ENCODE measurements around the gene HIF1AN. TPM values are rescaled to one million over a fixed set of nuclear protein-coding genes. Genes with fewer than 3 reads are reported as not detected.
"Not testable (repeated sequence)": the region's sequence is repeated elsewhere in the genome, so short reads cannot be mapped to it uniquely, and the experiment has no call there.

HIF1AN gene
- total RNA-seq, 1 donor from 2014 or later: 16.9 TPM

GRCh38 chr10:100570506-100570905 is 34.8 kb downstream of the HIF1AN start:
- peak in 1 of 2 donors; percentile 62 for DNase-seq (ENCODE audit: extremely low spot score in 2 of 2)
- H3K36me3 ChIP-seq: no peaks in the 10 kb centered on the region
- TF ChIP-seq CTCF (IDR thresholded peaks at IDR 0.05): no peak
- TF ChIP-seq POLR2A (IDR thresholded peaks at IDR 0.05): no peak
- TF ChIP-seq POLR2AphosphoS5 (IDR thresholded peaks at IDR 0.05; ENCODE audit: insufficient read depth in 1 of 2, low read depth in 1 of 2): no peak
- intact Hi-C loops (cut with DNase I): no loop called here
- no peaks in the 10 kb centered on the region for H3K9me3 ChIP-seq
- H3K4me1 ChIP-seq: no peaks in the 10 kb centered on the region
- H3K4me3 ChIP-seq: no peak overlapping the region
- no peaks in the 10 kb centered on the region for H3K27me3 ChIP-seq
- no peak overlapping the region for H3K27ac ChIP-seq

GRCh38 chr10:100571084-100571856 is 35.5 kb downstream of the HIF1AN start:
- peak in 1 of 2 donors; percentile 37 for DNase-seq (ENCODE audit: extremely low spot score in 2 of 2)
- Histone ChIP-seq H3K4me3 (no peak overlapping the region), H3K9me3 (no peaks in the 10 kb centered on the region), H3K27me3 (no peaks in the 10 kb centered on the region), H3K27ac (no peak overlapping the region), H3K4me1 (no peaks in the 10 kb centered on the region), H3K36me3 (no peaks in the 10 kb centered on the region)
- TF ChIP-seq POLR2A (IDR thresholded peaks at IDR 0.05): no peak
- TF ChIP-seq POLR2AphosphoS5 (IDR thresholded peaks at IDR 0.05; ENCODE audit: insufficient read depth in 1 of 2, low read depth in 1 of 2): no peak
- no peak for TF ChIP-seq CTCF (IDR thresholded peaks at IDR 0.05)
- intact Hi-C loops (cut with DNase I): no loop called here

- H3K27ac ChIP-seq; H3K36me3 ChIP-seq; H3K9me3 ChIP-seq; H3K4me3 ChIP-seq; H3K4me1 ChIP-seq; H3K27me3 ChIP-seq; intact Hi-C loops (cut with DNase I): not testable (repeated sequence)
- peak; percentile 29 to 72 for DNase-seq (ENCODE audit: extremely low spot score in 2 of 2)
These were observed 39.4 kb downstream of the HIF1AN start for GRCh38 chr10:100575146-100575545.

- no peaks in the 10 kb centered on the region for H3K4me1 ChIP-seq
- no peaks in the 10 kb centered on the region for H3K27me3 ChIP-seq
- DNase-seq (ENCODE audit: extremely low spot score in 2 of 2): peak; percentile 64 to 67
- TF ChIP-seq POLR2A (IDR thresholded peaks at IDR 0.05): no peak
- no peak for TF ChIP-seq CTCF (IDR thresholded peaks at IDR 0.05)
- TF ChIP-seq POLR2AphosphoS5 (IDR thresholded peaks at IDR 0.05; ENCODE audit: insufficient read depth in 1 of 2, low read depth in 1 of 2): no peak
- no peak overlapping the region for H3K27ac ChIP-seq
- intact Hi-C loops (cut with DNase I): no loop called here
- no peaks in the 10 kb centered on the region for H3K9me3 ChIP-seq
- H3K4me3 ChIP-seq: no peak overlapping the region
- H3K36me3 ChIP-seq: no peaks in the 10 kb centered on the region
These were observed 40.0 kb downstream of the HIF1AN start for GRCh38 chr10:100575585-100576281.

- peak in 1 of 2 donors; percentile 75 for DNase-seq (ENCODE audit: extremely low spot score in 2 of 2)
- Histone ChIP-seq H3K4me1 (no peaks in the 10 kb centered on the region), H3K9me3 (no peaks in the 10 kb centered on the region), H3K27me3 (no peaks in the 10 kb centered on the region), H3K27ac (no peak overlapping the region), H3K36me3 (no peaks in the 10 kb centered on the region), H3K4me3 (no peak overlapping the region)
- no peak for TF ChIP-seq POLR2AphosphoS5 (IDR thresholded peaks at IDR 0.05; ENCODE audit: insufficient read depth in 1 of 2, low read depth in 1 of 2)
- no peak for TF ChIP-seq CTCF (IDR thresholded peaks at IDR 0.05)
- TF ChIP-seq POLR2A (IDR thresholded peaks at IDR 0.05): no peak
- intact Hi-C loops (cut with DNase I): no loop called here
These were observed 40.5 kb downstream of the HIF1AN start for GRCh38 chr10:100576282-100576635.
